ENCODE results near the gene SRP14. TPM values are rescaled to one million over a fixed set of nuclear protein-coding genes. Genes with fewer than 3 reads are reported as not detected.
"Not testable (repeated sequence)": the region's sequence is repeated elsewhere in the genome, so short reads cannot be mapped to it uniquely, and the experiment has no call there.

The SRP14 gene
- polyA plus RNA-seq, 3 donors: 133 to 547 (median 274) TPM

GRCh38 chr15:40003116-40003916, 35.7 kb downstream of the SRP14 start:
- no peak overlapping the region for H3K27ac ChIP-seq (ENCODE audit: low read depth, low read length)
- 70 to 80% (median 79%) methylated on average over 7 of the region's 7 CpGs for WGBS, 3 donors

DNA sequence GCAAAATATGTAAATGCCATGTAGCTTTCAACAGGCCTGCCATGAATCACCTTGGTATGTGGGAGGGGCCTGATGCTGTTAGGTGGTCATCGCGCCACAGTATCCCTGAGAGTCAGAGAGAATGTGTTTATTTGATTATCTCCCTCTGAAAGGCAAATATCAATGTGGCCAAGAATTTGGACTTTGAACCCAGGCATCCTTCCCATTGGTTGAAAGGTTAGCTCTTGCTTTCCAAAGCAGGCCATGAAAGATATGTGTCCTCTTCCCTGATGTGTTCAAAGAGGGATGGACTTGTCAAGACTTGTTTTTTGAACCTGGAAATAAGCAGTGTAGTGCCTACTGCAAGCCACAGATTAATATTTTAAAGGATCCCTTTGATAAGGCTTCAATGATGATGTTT, 36.7 kb downstream of the SRP14 start:
- no peak overlapping the region for H3K27ac ChIP-seq (ENCODE audit: low read depth, low read length)
- WGBS, 3 donors: 46 to 95% (median 84%) methylated on average over 2 of the region's 2 CpGs

DNA sequence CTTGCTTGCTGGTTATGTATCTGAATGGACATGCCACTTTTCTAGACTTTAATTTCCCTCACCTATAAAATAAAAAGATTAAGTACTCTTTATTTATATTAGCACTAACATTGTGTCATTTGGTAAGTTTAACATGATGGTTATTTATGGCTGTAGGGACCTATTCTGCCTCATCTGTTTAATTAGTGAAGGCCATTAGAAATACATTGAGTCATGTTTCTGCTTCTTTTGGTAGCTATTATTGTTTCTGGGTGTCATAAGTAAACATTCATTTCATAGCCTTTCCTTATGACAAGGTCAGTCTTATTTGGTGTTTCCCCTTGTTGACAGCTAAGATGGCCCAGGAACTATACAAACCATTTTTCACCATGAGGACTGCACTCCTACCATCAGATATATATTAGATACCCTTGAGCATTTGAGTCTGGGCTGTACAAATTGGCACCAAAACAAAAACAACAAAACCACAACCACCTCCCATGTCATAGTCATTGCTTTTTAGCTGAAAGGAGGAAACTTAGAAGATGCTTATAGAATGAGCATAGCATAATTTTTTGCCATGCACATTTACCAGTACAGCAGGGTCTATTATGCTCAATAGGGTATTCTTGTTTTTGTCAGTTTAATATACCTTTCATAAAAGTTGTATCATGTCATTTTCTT, 39.3 kb downstream of the SRP14 start:
- no peak overlapping the region for H3K27ac ChIP-seq (ENCODE audit: low read depth, low read length)

DNA sequence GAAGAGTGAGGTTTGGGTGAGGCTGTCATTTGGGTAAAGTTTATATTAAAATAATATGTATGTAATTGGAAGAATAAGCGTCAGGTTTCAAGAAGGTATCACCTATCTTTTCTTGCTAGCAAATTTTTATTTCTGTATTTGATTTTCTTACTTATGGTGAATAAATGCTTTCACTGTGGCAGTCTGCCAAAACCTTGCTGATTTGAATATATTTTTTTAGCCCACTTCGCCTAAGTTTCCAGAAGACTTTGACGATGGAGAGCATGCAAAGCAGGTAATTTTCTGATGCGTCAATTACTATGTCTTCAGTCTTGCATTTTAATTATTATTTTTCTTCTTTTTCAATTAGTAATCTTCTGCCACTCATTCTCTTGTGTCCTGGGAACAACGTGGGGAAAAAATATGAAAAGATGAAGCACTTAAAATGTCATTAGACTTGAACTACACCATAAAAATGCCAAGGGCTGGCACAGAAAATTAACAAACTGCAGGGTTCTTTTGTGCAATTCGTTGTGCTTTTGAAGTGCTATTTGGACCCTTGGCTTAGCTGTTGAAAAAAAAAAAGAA, 40.4 kb downstream of the SRP14 start:
- 73 to 80% (median 79%) methylated on average over 6 of the region's 6 CpGs for WGBS, 3 donors
- H3K27ac ChIP-seq (ENCODE audit: low read depth, low read length): no peak overlapping the region

DNA sequence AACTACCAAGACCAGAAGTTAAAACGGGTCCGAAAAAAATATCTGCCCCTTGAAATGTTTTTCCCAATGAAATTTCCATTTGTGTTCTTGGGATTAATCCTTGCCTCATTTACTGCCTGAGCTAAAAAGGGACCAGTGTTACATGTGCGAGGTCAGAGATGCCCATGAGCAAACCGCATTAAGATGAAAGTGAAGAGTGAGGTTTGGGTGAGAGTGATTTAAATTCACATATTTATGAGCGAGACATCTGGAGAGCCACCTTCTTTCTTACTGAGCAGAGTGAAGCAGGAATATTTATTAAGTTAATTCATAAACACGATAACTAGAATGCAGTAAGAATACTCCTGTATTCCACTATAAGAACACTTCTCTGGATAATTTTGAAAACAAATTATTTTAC, 41.3 kb downstream of the SRP14 start:
- 92 to 97% (median 94%) methylated on average over 6 of the region's 6 CpGs for WGBS, 3 donors

GRCh38 chr15:39997031-39997430, 42.0 kb downstream of the SRP14 start:
- 97 to 100% (median 98%) methylated on average over 1 of the region's 1 CpG for WGBS, 3 donors
- H3K27ac ChIP-seq (ENCODE audit: low read depth, low read length): no peak overlapping the region

More for the DNA sequence above, 41.3 kb downstream of the SRP14 start:
- H3K27ac ChIP-seq (ENCODE audit: low read depth, low read length): no peak overlapping the region

DNA sequence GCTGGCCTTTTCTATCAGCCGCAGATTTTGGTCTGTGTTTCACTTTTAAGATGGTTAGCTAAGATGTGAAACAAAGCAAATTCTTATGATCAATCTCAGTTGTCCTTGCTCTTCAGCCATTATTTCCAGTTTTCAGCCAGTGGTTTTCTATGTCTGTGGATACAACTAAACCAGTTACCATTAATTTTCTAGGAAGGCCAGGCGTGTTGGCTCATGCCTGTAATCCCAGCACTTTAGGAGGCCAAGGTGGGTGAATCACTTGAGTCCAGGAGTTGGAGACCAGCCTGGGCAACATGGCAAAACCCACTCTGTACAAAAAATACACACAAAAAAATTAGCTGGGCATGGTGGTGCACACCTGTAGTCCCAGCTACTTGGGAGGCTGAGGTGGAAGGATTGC, 42.8 kb downstream of the SRP14 start:
- not testable (repeated sequence) for H3K27ac ChIP-seq (ENCODE audit: low read depth, low read length)
- 96 to 98% (median 97%) methylated on average over 2 of the region's 2 CpGs for WGBS, 3 donors

GRCh38 chr15:39992953-39993352, 46.0 kb downstream of the SRP14 start:
- WGBS, 3 donors: 96 to 98% (median 96%) methylated on average over 5 of the region's 5 CpGs

DNA sequence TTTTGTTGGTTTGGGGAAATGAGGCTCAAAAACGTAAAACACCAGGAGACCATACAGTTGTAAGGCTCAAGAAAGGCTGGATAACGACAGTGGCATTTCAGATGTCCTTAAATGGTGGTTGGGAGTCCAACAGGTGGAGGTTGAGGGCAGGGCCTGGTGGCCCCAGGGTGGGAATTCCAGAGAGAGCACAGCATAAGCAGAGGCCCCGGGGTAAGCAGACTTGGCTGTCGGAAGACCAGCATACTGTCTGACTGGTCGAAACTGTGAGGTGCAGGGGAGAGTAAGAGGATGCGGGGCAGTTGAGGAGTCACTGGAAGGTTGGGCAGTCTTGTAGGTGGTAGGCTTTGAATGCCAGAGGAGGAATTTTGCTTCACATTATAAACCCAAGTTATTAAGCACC, 48.3 kb downstream of the SRP14 start:
- WGBS, 3 donors: 79 to 98% (median 83%) methylated on average over 6 of the region's 6 CpGs
- no peak overlapping the region for H3K27ac ChIP-seq (ENCODE audit: low read depth, low read length)

More at GRCh38 chr15:39992953-39993352, 46.0 kb downstream of the SRP14 start:
- H3K27ac ChIP-seq (ENCODE audit: low read depth, low read length): not testable (repeated sequence)

GRCh38 chr15:39987821-39988220, 51.2 kb downstream of the SRP14 start:
- no peak overlapping the region for H3K27ac ChIP-seq (ENCODE audit: low read depth, low read length)
- 85 to 92% (median 87%) methylated on average over 7 of the region's 7 CpGs for WGBS, 3 donors

Other genes with a start within 250 kb of the SRP14 start
- gene GPR176, start 118.9 kb downstream of the SRP14 start, polyA plus RNA-seq: 1 to 10 TPM in 2 of 3 donors, under 1 TPM in 1; 0.68 to 4.6 (median 2.7) TPM
- gene EIF2AK4, start 105.1 kb downstream of the SRP14 start, polyA plus RNA-seq: 10 to 100 TPM; 11.1 to 43.6 (median 22.5) TPM
- gene BMF, start 69.7 kb upstream of the SRP14 start, polyA plus RNA-seq: 1 to 10 TPM; 1.9 to 7.3 (median 3.5) TPM
- gene BUB1B, start 121.9 kb upstream of the SRP14 start, polyA plus RNA-seq: under 1 TPM in 2 of 3 donors, not detected in 1; 0.15 to 0.17 TPM
- gene PAK6, start 199.9 kb upstream of the SRP14 start, polyA plus RNA-seq: 1 to 10 TPM in 1 of 3 donors, under 1 TPM in 2; 0.11 to 5.2 (median 0.43) TPM
- not detected for gene ANKRD63, start 243.9 kb upstream of the SRP14 start, polyA plus RNA-seq